Mesenchymal stem cell (in vitro differentiated cells and primary cell): ENCODE measurements around the gene LRRC75A.

Source experiments
- DNase-seq: peaks from one replicate; pipeline ENCODE4 v3.0.0-alpha.2; 2013
- H2AFZ ChIP-seq: one replicate; pipeline ENCODE4 v1.6.1; 2013; ENCODE audit warnings: low read depth, mild to moderate bottlenecking, control low read depth, inconsistent platforms, low read length, moderate library complexity
- H2AK5ac ChIP-seq: 2 replicates; pipeline ENCODE4 v1.6.1; 2013; ENCODE audit warnings: low read length, moderate library complexity, mild to moderate bottlenecking, inconsistent platforms; ENCODE audit not compliant: severe bottlenecking
- H2BK120ac ChIP-seq: one replicate; pipeline ENCODE4 v1.6.1; 2013; ENCODE audit warnings: low read depth, mild to moderate bottlenecking, inconsistent platforms, low read length, moderate library complexity
- H2BK12ac ChIP-seq, 2 experiments: one replicate each; pipeline ENCODE4 v1.6.1; 2013; ENCODE audit warnings: inconsistent platforms in 2 of 2, low read length in 2 of 2, mild to moderate bottlenecking in 2 of 2, moderate library complexity in 2 of 2, control low read depth in 1 of 2
- H2BK15ac ChIP-seq: one replicate; pipeline ENCODE4 v1.6.1; 2013; ENCODE audit warnings: mild to moderate bottlenecking, low read depth, inconsistent platforms; ENCODE audit not compliant: poor library complexity, severe bottlenecking
- H2BK5ac ChIP-seq: 2 replicates; pipeline ENCODE4 v1.6.1; 2013; ENCODE audit warnings: low read depth, mild to moderate bottlenecking, low read length, control low read depth, inconsistent platforms; ENCODE audit not compliant: poor library complexity, severe bottlenecking
- H3K14ac ChIP-seq, 2 experiments: one replicate each; pipeline ENCODE4 v1.6.1; 2013; ENCODE audit warnings: inconsistent platforms in 2 of 2, low read length in 2 of 2, control low read depth in 1 of 2, mild to moderate bottlenecking in 1 of 2, moderate library complexity in 1 of 2
- H3K18ac ChIP-seq, 2 experiments: one replicate each; pipeline ENCODE4 v1.6.1; 2013; ENCODE audit warnings: inconsistent platforms in 2 of 2, low read length in 2 of 2, control low read depth in 1 of 2, low read depth in 1 of 2, mild to moderate bottlenecking in 1 of 2
- H3K23ac ChIP-seq, 2 experiments: one replicate each; pipeline ENCODE4 v1.6.1; 2013; ENCODE audit warnings: inconsistent platforms in 2 of 2, low read length in 2 of 2, mild to moderate bottlenecking in 2 of 2, moderate library complexity in 2 of 2, control low read depth in 1 of 2
- H3K27ac ChIP-seq: 2 replicates; pipeline ENCODE4 v1.5.1; 2013; ENCODE audit warnings: mild to moderate bottlenecking, moderate library complexity, low read length, control low read depth, inconsistent platforms; ENCODE audit not compliant: poor library complexity, severe bottlenecking
- H3K27me3 ChIP-seq, 2 experiments: 2 replicates each; pipeline versions ENCODE4 v1.6.1 to v1.7.0; 2013; ENCODE audit warnings: low read length in 2 of 2, mild to moderate bottlenecking in 2 of 2, moderate library complexity in 2 of 2, control low read depth in 1 of 2, inconsistent platforms in 1 of 2; ENCODE audit not compliant: control insufficient read depth in 1 of 2, insufficient read depth in 1 of 2
- H3K36me3 ChIP-seq, 2 experiments: 2 replicates each; pipeline versions ENCODE4 v1.6.1 to v1.7.0; 2013; ENCODE audit warnings: low read length in 2 of 2, control low read depth in 1 of 2, inconsistent platforms in 1 of 2, low read depth in 1 of 2, mild to moderate bottlenecking in 1 of 2; ENCODE audit not compliant: insufficient read depth in 2 of 2, control insufficient read depth in 1 of 2
- H3K4ac ChIP-seq, 2 experiments: one replicate each; pipeline ENCODE4 v1.6.1; 2013; ENCODE audit warnings: inconsistent platforms in 2 of 2, low read length in 2 of 2, mild to moderate bottlenecking in 2 of 2, moderate library complexity in 2 of 2, control low read depth in 1 of 2, low read depth in 1 of 2
- H3K4me1 ChIP-seq: 2 replicates; pipeline ENCODE4 v1.6.1; 2013; ENCODE audit warnings: low read depth, low read length, control low read depth; ENCODE audit not compliant: control insufficient read depth, insufficient read depth
- H3K4me2 ChIP-seq: 2 replicates; pipeline ENCODE4 v1.6.1; 2013; ENCODE audit warnings: low read length, mild to moderate bottlenecking, inconsistent platforms; ENCODE audit not compliant: poor library complexity, severe bottlenecking
- H3K4me3 ChIP-seq, 2 experiments: 2 replicates each; pipeline versions ENCODE4 v1.5.1 to v1.7.0; 2013; ENCODE audit warnings: low read length in 2 of 2, mild to moderate bottlenecking in 2 of 2, control low read depth in 1 of 2, low read depth in 1 of 2; ENCODE audit not compliant: insufficient read depth in 1 of 2
- H3K79me1 ChIP-seq: replicated peaks from 2 replicates; pipeline ENCODE4 v1.6.1; 2013; ENCODE audit warnings: mild to moderate bottlenecking, control low read depth, low read length, inconsistent platforms; ENCODE audit not compliant: poor library complexity, severe bottlenecking
- H3K9ac ChIP-seq: 2 replicates; pipeline ENCODE4 v1.7.0; 2013; ENCODE audit warnings: mild to moderate bottlenecking, low read length, moderate library complexity
- H3K9me3 ChIP-seq: 2 replicates; pipeline ENCODE4 v1.7.0; 2013; ENCODE audit warnings: mild to moderate bottlenecking, low read length; ENCODE audit not compliant: control insufficient read depth
- H4K8ac ChIP-seq: one replicate; pipeline ENCODE4 v1.6.1; 2013; ENCODE audit warnings: inconsistent platforms, mild to moderate bottlenecking, low read length, moderate library complexity
- H4K91ac ChIP-seq: one replicate; pipeline ENCODE4 v1.6.1; 2013; ENCODE audit warnings: mild to moderate bottlenecking, low read length, inconsistent platforms
- WGBS: methylation state at CpG from one replicate; pipeline ENCODE4 v1.1.7; 2013; ENCODE audit warnings: mixed read lengths; 5-methylcytosine and 5-hydroxymethylcytosine counted together

Gene LRRC75A

DNA sequence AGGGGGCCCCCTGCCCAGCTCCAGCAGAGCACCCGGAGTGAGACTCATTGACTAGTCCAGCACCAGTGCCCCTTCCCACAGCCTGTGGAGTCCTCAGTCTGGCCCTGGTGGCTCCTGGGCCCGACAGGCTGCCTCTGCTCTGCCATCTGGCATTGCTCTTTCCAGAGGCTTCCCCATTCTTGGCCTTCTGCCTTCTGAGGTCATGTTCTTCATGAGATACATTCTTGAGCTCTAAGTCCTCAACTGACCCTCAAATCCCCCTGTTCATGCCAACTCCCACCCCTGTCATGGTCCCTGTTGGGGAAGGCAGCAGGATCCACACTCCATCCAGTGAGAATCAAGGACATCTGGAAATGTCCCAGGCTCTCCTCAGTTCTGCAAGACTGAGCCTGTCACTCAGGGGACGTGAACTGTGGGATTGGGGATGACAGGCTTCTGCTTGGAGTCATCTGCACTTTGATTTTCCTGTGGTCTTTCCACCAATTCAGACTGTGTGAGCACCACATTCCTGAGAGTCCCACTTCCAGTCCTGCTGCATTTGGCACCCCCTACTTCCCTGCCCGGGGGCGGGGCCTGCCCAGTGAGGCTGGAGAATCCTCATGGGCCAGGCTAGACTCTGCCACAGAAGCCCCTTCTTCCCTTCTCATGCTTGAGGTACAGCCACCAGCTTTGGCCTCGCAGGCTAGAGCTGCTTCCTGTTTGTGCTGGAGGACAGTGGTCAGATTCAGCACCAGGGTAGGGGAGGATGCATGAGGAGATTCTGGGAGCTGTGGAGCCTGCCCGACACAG is 73.9 kb downstream of the LRRC75A start:
- Histone ChIP-seq H4K91ac (peak overlapping the region; percentile 93), H3K27ac (peak overlapping the region; percentile 99), H3K4me2 (no peak overlapping the region), H3K4me1 (peaks cover 44% of the 10 kb centered on the region), H3K79me1 (no peaks in the 10 kb centered on the region), H2BK15ac (peak overlapping the region; percentile 95), H2AK5ac (peak overlapping the region; percentile 58), H3K9ac (peak overlapping the region; percentile 86), H2BK12ac (peak overlapping the region; percentile 96 to 99), H2AFZ (no peak overlapping the region), H2BK5ac (peak overlapping the region; percentile 92), H3K23ac (no peak overlapping the region), H3K4ac (peak overlapping the region; percentile 62 to 92), H3K14ac (peak overlapping the region; percentile 5 to 26), H3K18ac (peak overlapping the region; percentile 84 to 99), H2BK120ac (peak overlapping the region; percentile 36), H3K36me3 (peaks cover 2 to 36% of the 10 kb centered on the region in 2 experiments), H3K27me3 (no peaks in the 10 kb centered on the region), H3K9me3 (no peaks in the 10 kb centered on the region), H3K4me3 (peak overlapping the region in 1 of 2 experiments; percentile 60), H4K8ac (peak overlapping the region; percentile 95)
- WGBS = 76% methylated on average over 7 of the region's 7 CpGs
- peak; percentile 43 for DNase-seq

DNA sequence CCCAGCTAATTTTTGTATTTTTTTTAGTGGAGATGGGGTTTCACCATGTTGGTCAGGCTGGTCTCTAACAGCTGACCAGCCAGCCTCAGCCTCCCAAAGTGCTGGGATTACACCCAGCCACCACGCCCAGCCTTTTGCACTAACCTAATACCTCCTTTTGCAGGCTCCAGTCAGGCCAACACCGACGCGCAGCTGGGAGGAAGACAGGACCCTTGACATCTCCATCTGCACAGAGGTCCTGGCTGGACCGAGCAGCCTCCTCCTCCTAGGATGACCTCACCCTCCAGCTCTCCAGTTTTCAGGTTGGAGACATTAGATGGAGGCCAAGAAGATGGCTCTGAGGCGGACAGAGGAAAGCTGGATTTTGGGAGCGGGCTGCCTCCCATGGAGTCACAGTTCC is 74.6 kb downstream of the LRRC75A start:
- no peaks in the 10 kb centered on the region for H3K79me1 ChIP-seq
- WGBS = 100% methylated on average over 6 of the region's 7 CpGs
- no peak overlapping the region for H2BK120ac ChIP-seq
- no peak overlapping the region for H3K4me2 ChIP-seq
- peaks cover 0 to 29% of the 10 kb centered on the region in 2 experiments for H3K36me3 ChIP-seq
- peak overlapping the region in 1 of 2 experiments; percentile 14 for H3K23ac ChIP-seq
- H3K4me1 ChIP-seq = peaks cover 40% of the 10 kb centered on the region
- no peak overlapping the region for H2BK5ac ChIP-seq
- no peak for DNase-seq
- no peaks in the 10 kb centered on the region for H3K27me3 ChIP-seq
- peak overlapping the region; percentile 58 for H2AK5ac ChIP-seq
- no peak overlapping the region for H3K27ac ChIP-seq
- no peak overlapping the region for H3K4me3 ChIP-seq
- H3K4ac ChIP-seq = peak overlapping the region; percentile 62 to 92
- peak overlapping the region; percentile 18 to 65 for H2BK12ac ChIP-seq
- no peak overlapping the region for H2AFZ ChIP-seq
- H2BK15ac ChIP-seq = peak overlapping the region; percentile 82
- H3K14ac ChIP-seq = no peak overlapping the region
- no peaks in the 10 kb centered on the region for H3K9me3 ChIP-seq
- H3K18ac ChIP-seq = peak overlapping the region; percentile 84 to 99
- no peak overlapping the region for H3K9ac ChIP-seq
- peak overlapping the region; percentile 79 for H4K8ac ChIP-seq
- H4K91ac ChIP-seq = peak overlapping the region; percentile 92

DNA sequence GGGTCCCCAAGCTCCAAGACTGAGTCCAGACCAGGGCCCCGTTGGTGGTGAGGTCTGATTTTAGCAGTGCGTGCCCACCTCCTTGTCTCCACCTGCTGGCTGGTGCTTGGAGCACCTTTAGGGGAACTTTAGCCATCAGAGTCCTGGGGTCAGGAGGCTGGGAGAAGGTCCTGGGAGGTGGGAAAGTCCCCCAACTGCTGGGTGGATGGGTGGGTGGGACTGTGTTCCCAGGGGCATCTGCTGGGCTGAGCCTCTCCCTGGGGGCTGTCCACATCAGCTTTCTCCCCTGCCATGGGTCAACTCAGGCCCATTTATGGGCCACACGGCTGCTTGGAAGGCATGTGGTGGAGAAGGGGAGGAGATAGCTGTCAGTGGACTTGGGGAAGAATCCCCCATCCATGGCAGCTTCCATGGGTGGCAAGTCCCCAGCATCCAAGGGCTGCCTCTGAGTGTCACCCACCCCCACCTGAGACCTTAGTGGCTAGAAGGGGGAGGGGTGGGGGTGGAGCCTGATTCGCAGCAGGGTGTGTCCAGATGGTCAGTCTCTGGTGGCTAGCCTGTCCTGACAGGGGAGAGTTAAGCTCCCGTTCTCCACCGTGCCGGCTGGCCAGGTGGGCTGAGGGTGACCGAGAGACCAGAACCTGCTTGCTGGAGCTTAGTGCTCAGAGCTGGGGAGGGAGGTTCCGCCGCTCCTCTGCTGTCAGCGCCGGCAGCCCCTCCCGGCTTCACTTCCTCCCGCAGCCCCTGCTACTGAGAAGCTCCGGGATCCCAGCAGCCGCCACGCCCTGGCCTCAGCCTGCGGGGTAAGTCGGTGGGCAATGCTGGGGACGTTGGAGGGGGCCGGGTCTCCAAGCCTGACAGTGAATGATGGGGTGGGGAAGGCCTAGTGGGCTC is 76.7 kb downstream of the LRRC75A start, which contains the start of gene TRPV2:
Gene TRPV2, plus strand, starts transcription at position 541 of the 894 bp plus-strand sequence. CDS start 2,098 bp downstream, outside the sequence.
- H3K18ac ChIP-seq = peak within 1 kb of the TSS; percentile 30 to 73
- peak within 1 kb of the TSS in 1 of 2 experiments; percentile 99 for H3K14ac ChIP-seq
- DNase-seq = no peak
- peak within 1 kb of the TSS; percentile 60 for H2AFZ ChIP-seq
- H3K4me2 ChIP-seq = peak within 1 kb of the TSS; percentile 46
- H2BK15ac ChIP-seq = peak within 1 kb of the TSS; percentile 83
- peak within 1 kb of the TSS; percentile 42 to 87 for H3K4me3 ChIP-seq
- no peak within 1 kb of the TSS for H2BK5ac ChIP-seq
- H3K4me1 ChIP-seq = peaks cover 38% of the 10 kb centered on the region
- peak within 1 kb of the TSS; percentile 20 to 97 for H2BK12ac ChIP-seq
- peak within 1 kb of the TSS; percentile 91 for H4K91ac ChIP-seq
- peak within 1 kb of the TSS in 1 of 2 experiments; percentile 80 for H3K23ac ChIP-seq
- peak within 1 kb of the TSS; percentile 49 for H4K8ac ChIP-seq
- H3K9ac ChIP-seq = peak within 1 kb of the TSS; percentile 89
- 22% methylated on average over 21 of the region's 21 CpGs for WGBS
- H3K36me3 ChIP-seq = peaks cover 0 to 16% of the 10 kb centered on the region in 2 experiments
- peak within 1 kb of the TSS; percentile 20 for H2AK5ac ChIP-seq
- no peaks in the 10 kb centered on the region for H3K79me1 ChIP-seq
- no peaks in the 10 kb centered on the region for H3K27me3 ChIP-seq
- H3K4ac ChIP-seq = peak within 1 kb of the TSS; percentile 73 to 95
- no peak within 1 kb of the TSS for H3K27ac ChIP-seq
- peak within 1 kb of the TSS; percentile 90 for H2BK120ac ChIP-seq
- no peaks in the 10 kb centered on the region for H3K9me3 ChIP-seq
